NCI-H1105 treated with DMSO at 0.1 percent for 48 hours (cell line): ENCODE measurements around the gene KIR2DL4.
"Not testable (repeated sequence)": the region's sequence is repeated elsewhere in the genome, so short reads cannot be mapped to it uniquely, and the experiment has no call there.

Source experiments
- DNase-seq: peaks from one replicate; lab custom pipeline; 2025; lab: John Stamatoyannopoulos, UW

Gene KIR2DL4

GRCh38 chr19:54804571-54804970, 1.2 kb downstream of the KIR2DL4 start:
- DNase-seq, result no peak

GRCh38 chr19:54805665-54806515, 2.5 kb downstream of the KIR2DL4 start:
- no peak for DNase-seq

- DNase-seq, result no peak
These were observed 3.1 kb downstream of the KIR2DL4 start for GRCh38 chr19:54806516-54806838.

GRCh38 chr19:54814571-54814970, 11.2 kb downstream of the KIR2DL4 start:
- DNase-seq, result not testable (repeated sequence)

- DNase-seq, result not testable (repeated sequence)
These were observed 12.8 kb downstream of the KIR2DL4 start, which contains the start of gene KIR3DL1 for GRCh38 chr19:54816251-54816650. Gene KIR3DL1 (plus strand): TSS chr19:54816468.

GRCh38 chr19:54817670-54818536, 14.5 kb downstream of the KIR2DL4 start:
- no peak for DNase-seq

- not testable (repeated sequence) for DNase-seq
These were observed 21.0 kb downstream of the KIR2DL4 start for GRCh38 chr19:54824416-54824815.

- not testable (repeated sequence) for DNase-seq
These were observed 21.9 kb downstream of the KIR2DL4 start for GRCh38 chr19:54825326-54825725.

GRCh38 chr19:54828064-54828463, 24.7 kb downstream of the KIR2DL4 start:
- not testable (repeated sequence) for DNase-seq

- DNase-seq, result not testable (repeated sequence)
These were observed 29.1 kb downstream of the KIR2DL4 start, which contains the start of gene KIR2DS4 for GRCh38 chr19:54832496-54832895. Gene KIR2DS4 (plus strand): TSS chr19:54832676.

GRCh38 chr19:54835126-54835525, 31.7 kb downstream of the KIR2DL4 start:
- not testable (repeated sequence) for DNase-seq

- not testable (repeated sequence) for DNase-seq
These were observed 34.1 kb downstream of the KIR2DL4 start for GRCh38 chr19:54837522-54837921.

GRCh38 chr19:54843171-54843570, 39.8 kb downstream of the KIR2DL4 start:
- not testable (repeated sequence) for DNase-seq

GRCh38 chr19:54850061-54850640, 46.7 kb downstream of the KIR2DL4 start, which contains the start of gene KIR3DL2:
Gene KIR3DL2 (plus strand): TSS chr19:54850443. CDS start chr19:54850476, 33 bp downstream.
- not testable (repeated sequence) for DNase-seq

- no peak for DNase-seq
These were observed 47.5 kb downstream of the KIR2DL4 start for GRCh38 chr19:54850930-54851329.

GRCh38 chr19:54851353-54851752, 47.9 kb downstream of the KIR2DL4 start:
- DNase-seq, result no peak

GRCh38 chr19:54855241-54855640, 51.8 kb downstream of the KIR2DL4 start:
- DNase-seq, result not testable (repeated sequence)

- not testable (repeated sequence) for DNase-seq
These were observed 55.1 kb downstream of the KIR2DL4 start for GRCh38 chr19:54858476-54858875.

GRCh38 chr19:54859421-54859820, 56.0 kb downstream of the KIR2DL4 start:
- DNase-seq, result not testable (repeated sequence)

- DNase-seq, result not testable (repeated sequence)
These were observed 60.0 kb downstream of the KIR2DL4 start for GRCh38 chr19:54863459-54863858.
